Trophoblast cell (in vitro differentiated cells and primary cell): ENCODE data around the gene IQSEC1.
A peak's percentile ranks its signal among the peaks of the same experiment; 100 is the strongest.

Source experiments
- DNase-seq, 2 donors: peaks; one replicate each; pipeline ENCODE4 v3.0.0-alpha.2; 2016
- H2AFZ ChIP-seq: 2 replicates; pipeline ENCODE4 v1.6.1; 2013; ENCODE audit warnings: low read length, moderate library complexity, mild to moderate bottlenecking; ENCODE audit not compliant: insufficient read depth, poor library complexity
- H2AK5ac ChIP-seq: 2 replicates; pipeline ENCODE4 v1.6.1; 2013; ENCODE audit warnings: mild to moderate bottlenecking, low read length
- H2BK120ac ChIP-seq: 2 replicates; pipeline ENCODE4 v1.6.1; 2013; ENCODE audit warnings: low read length, mild to moderate bottlenecking, moderate library complexity; ENCODE audit not compliant: insufficient read depth, poor library complexity
- H2BK12ac ChIP-seq: 2 replicates; pipeline ENCODE4 v1.6.1; 2013; ENCODE audit warnings: mild to moderate bottlenecking, low read length, moderate library complexity
- H2BK5ac ChIP-seq: 2 replicates; pipeline ENCODE4 v1.6.1; 2013; ENCODE audit warnings: low read length, low read depth, moderate library complexity, mild to moderate bottlenecking; ENCODE audit not compliant: poor library complexity
- H3K14ac ChIP-seq: 2 replicates; pipeline ENCODE4 v1.6.1; 2013; ENCODE audit warnings: mild to moderate bottlenecking, low read length
- H3K18ac ChIP-seq: 2 replicates; pipeline ENCODE4 v1.6.1; 2013; ENCODE audit warnings: mild to moderate bottlenecking, low read length
- H3K23ac ChIP-seq: 2 replicates; pipeline ENCODE4 v1.6.1; 2013; ENCODE audit warnings: low read length
- H3K27ac ChIP-seq: 2 replicates; pipeline ENCODE4 v1.5.1; 2013; ENCODE audit warnings: low read depth, mild to moderate bottlenecking, inconsistent platforms, low read length, moderate library complexity
- H3K27me3 ChIP-seq: 2 replicates; pipeline ENCODE4 v1.6.1; 2013; ENCODE audit warnings: inconsistent platforms, mild to moderate bottlenecking, low read length, moderate library complexity; ENCODE audit not compliant: insufficient read depth
- H3K36me3 ChIP-seq, 2 experiments: 1 replicate in 1 of 2; 2 replicates in 1 of 2; pipeline ENCODE4 v1.6.1; 2013; ENCODE audit warnings: low read length in 2 of 2, mild to moderate bottlenecking in 2 of 2, moderate library complexity in 1 of 2; ENCODE audit not compliant: insufficient read depth in 2 of 2, control insufficient read depth in 1 of 2
- H3K4ac ChIP-seq: 2 replicates; pipeline ENCODE4 v1.6.1; 2013; ENCODE audit warnings: low read depth, mild to moderate bottlenecking, low read length, moderate library complexity
- H3K4me1 ChIP-seq, 2 experiments: 1 replicate in 1 of 2; 2 replicates in 1 of 2; pipeline ENCODE4 v1.6.1; 2013; ENCODE audit warnings: low read length in 2 of 2, mild to moderate bottlenecking in 2 of 2, moderate library complexity in 1 of 2; ENCODE audit not compliant: insufficient read depth in 2 of 2, control insufficient read depth in 1 of 2
- H3K4me2 ChIP-seq: 2 replicates; pipeline ENCODE4 v1.6.1; 2013; ENCODE audit warnings: inconsistent platforms, mild to moderate bottlenecking, low read length, moderate library complexity
- H3K4me3 ChIP-seq: 2 replicates; pipeline ENCODE4 v1.5.1; 2013; ENCODE audit warnings: mild to moderate bottlenecking, low read depth, low read length, inconsistent platforms
- H3K79me1 ChIP-seq: one replicate; pipeline ENCODE4 v1.6.1; 2013; ENCODE audit warnings: low read length
- H3K79me2 ChIP-seq: 2 replicates; pipeline ENCODE4 v1.6.1; 2013; ENCODE audit warnings: low read length, mild to moderate bottlenecking; ENCODE audit not compliant: control insufficient read depth, insufficient read depth, poor library complexity
- H3K9ac ChIP-seq: 2 replicates; pipeline ENCODE4 v1.6.1; 2013; ENCODE audit warnings: mild to moderate bottlenecking, low read length
- H3K9me3 ChIP-seq: 2 replicates; pipeline ENCODE4 v1.6.1; 2013; ENCODE audit warnings: low read depth, mild to moderate bottlenecking, control low read depth, inconsistent platforms, low read length; ENCODE audit not compliant: insufficient read depth
- H4K12ac ChIP-seq: 2 replicates; pipeline ENCODE4 v1.6.1; 2013; ENCODE audit warnings: low read depth, mild to moderate bottlenecking, low read length, moderate library complexity
- H4K8ac ChIP-seq: 2 replicates; pipeline ENCODE4 v1.6.1; 2013; ENCODE audit warnings: low read depth, mild to moderate bottlenecking, low read length, moderate library complexity
- H4K91ac ChIP-seq: one replicate; pipeline ENCODE4 v1.6.1; 2013; ENCODE audit warnings: low read depth, mild to moderate bottlenecking, low read length, moderate library complexity
- WGBS: extraction: QIAGEN DNeasy Blood & Tissue Kit; methylation state at CpG from one replicate; pipeline ENCODE4 v1.1.7; 2013; ENCODE audit warnings: missing lambda C conversion rate; ENCODE audit not compliant: insufficient read length, insufficient coverage; ENCODE audit errors: extremely low coverage; 5-methylcytosine and 5-hydroxymethylcytosine counted together

Gene IQSEC1

DNA sequence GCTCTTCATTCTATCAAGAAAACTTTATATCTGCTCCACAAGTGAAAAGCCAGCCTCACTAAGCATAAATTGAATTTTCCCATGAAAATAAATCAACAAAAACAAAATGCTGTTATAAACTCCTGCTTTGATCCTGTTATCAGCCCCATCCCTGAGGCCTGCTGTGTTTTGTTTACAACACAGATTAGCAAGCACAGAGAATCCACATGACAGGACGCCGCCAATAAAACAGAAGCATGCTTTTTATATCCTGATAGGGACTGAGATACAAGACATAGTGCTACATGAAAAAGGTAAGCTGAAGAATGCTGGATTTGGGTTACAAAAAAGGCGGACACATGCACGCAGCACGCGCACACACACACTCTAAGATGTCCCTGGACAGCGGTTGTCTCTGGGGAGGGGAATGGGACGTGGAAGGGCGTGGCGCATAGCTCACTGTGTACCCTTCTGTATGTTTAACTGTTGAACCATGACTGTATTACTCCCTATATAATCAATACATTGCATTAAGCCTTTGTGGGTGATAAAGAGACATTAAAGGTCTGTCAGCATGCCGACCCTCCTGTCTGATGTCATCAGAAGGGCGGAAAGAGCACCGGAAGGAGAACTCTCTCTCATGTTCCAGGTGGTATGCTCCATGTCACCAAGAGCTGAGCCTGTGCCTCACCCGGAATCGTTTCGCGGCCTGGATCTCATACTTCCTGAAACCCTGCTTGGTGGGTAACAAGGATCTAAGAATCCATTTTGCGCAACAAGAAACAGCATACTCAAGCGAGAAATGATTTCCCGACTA is 93.9 kb downstream of the IQSEC1 start:
- H3K9ac ChIP-seq: no peak overlapping the region
- no peak overlapping the region for H4K91ac ChIP-seq
- H3K4me1 ChIP-seq: peaks cover 0 to 3% of the 10 kb centered on the region in 2 experiments
- no peak overlapping the region for H3K4ac ChIP-seq
- H3K27me3 ChIP-seq: no peaks in the 10 kb centered on the region
- H3K36me3 ChIP-seq: peaks cover 0 to 5% of the 10 kb centered on the region in 2 experiments
- H2AK5ac ChIP-seq: no peak overlapping the region
- H2BK120ac ChIP-seq: no peak overlapping the region
- no peak overlapping the region for H2BK12ac ChIP-seq
- H3K14ac ChIP-seq: no peak overlapping the region
- no peak overlapping the region for H3K4me3 ChIP-seq
- H3K18ac ChIP-seq: no peak overlapping the region
- DNase-seq: peak in 1 of 2 donors; percentile 54
- H4K8ac ChIP-seq: no peak overlapping the region
- H4K12ac ChIP-seq: no peak overlapping the region
- no peak overlapping the region for H2BK5ac ChIP-seq
- no CpG with 5 or more reads among the region's 20 CpGs for WGBS
- H3K79me1 ChIP-seq: no peaks in the 10 kb centered on the region
- H3K27ac ChIP-seq: no peak overlapping the region
- no peaks in the 10 kb centered on the region for H3K79me2 ChIP-seq
- peaks cover 3% of the 10 kb centered on the region for H3K9me3 ChIP-seq
- no peak overlapping the region for H2AFZ ChIP-seq
- H3K23ac ChIP-seq: no peak overlapping the region
- no peak overlapping the region for H3K4me2 ChIP-seq

DNA sequence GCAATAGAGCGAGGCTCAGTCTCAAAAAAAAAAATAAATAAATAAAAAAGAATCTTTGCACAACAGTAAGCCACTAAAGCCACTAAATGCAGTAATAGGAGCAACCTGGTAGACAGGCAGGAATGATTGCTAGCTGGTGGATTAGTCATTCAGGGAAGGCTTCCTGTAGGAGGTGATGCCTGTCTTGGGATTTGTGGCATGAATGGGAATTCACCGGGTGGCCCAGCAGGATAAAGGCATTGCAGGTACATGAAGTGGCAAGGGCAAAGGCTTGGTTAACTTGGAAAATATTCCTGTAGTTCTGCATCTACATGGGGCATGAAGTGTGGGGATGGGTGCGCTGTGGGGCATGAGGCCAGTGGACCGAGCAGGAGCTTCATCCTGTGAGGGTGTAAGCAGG is 94.5 kb downstream of the IQSEC1 start:
- no peaks in the 10 kb centered on the region for H3K27me3 ChIP-seq
- peaks cover 0 to 3% of the 10 kb centered on the region in 2 experiments for H3K4me1 ChIP-seq
- peaks cover 0 to 8% of the 10 kb centered on the region in 2 experiments for H3K36me3 ChIP-seq
- no CpG with 5 or more reads among the region's 4 CpGs for WGBS
- H3K4ac ChIP-seq: no peak overlapping the region
- no peak overlapping the region for H3K4me3 ChIP-seq
- H3K4me2 ChIP-seq: no peak overlapping the region
- no peak overlapping the region for H3K27ac ChIP-seq
- H2BK5ac ChIP-seq: no peak overlapping the region
- no peak overlapping the region for H3K14ac ChIP-seq
- no peak overlapping the region for H4K91ac ChIP-seq
- no peak overlapping the region for H2AK5ac ChIP-seq
- no peaks in the 10 kb centered on the region for H3K79me2 ChIP-seq
- peak; percentile 86 to 89 for DNase-seq
- H2BK12ac ChIP-seq: no peak overlapping the region
- no peak overlapping the region for H3K9ac ChIP-seq
- no peaks in the 10 kb centered on the region for H3K79me1 ChIP-seq
- no peak overlapping the region for H3K18ac ChIP-seq
- no peak overlapping the region for H3K23ac ChIP-seq
- no peak overlapping the region for H2AFZ ChIP-seq
- no peak overlapping the region for H4K8ac ChIP-seq
- H2BK120ac ChIP-seq: no peak overlapping the region
- H3K9me3 ChIP-seq: peaks cover 3% of the 10 kb centered on the region
- no peak overlapping the region for H4K12ac ChIP-seq

DNA sequence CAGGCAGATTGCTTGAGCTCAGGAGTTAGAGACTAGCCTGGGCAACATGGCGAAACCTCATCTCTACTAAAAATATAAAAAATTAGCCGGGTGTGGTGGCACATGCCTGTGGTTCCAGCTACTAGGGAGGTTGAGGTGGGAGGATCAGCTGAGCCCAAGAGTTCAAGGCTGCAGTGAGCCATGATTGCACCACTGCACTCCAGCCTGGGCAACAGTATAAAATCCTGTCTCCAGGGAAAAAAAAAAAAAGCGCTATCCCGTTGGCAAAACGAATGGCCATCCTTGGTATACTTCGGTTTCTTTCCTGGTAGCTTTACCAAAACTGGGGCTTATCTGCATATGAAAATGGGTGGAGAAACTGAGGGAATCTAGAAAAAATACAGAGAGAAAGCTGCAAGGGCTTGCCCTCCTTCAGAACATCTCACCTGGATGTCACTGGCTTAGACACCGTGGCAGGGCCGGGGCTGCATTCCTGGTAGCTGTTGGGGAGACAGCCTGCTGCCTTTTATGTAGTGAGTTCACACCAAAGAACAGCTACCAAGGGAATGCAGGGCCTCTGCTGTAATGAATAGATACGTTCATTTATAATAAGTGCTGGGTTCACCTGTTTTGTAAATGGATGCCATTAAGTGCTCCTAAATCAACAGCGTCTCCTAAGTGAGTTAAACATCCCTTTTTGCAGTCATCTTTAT is 96.0 kb downstream of the IQSEC1 start:
- no peaks in the 10 kb centered on the region for H3K9me3 ChIP-seq
- no peak for DNase-seq
- no peaks in the 10 kb centered on the region for H3K79me2 ChIP-seq
- no peak overlapping the region for H4K8ac ChIP-seq
- no CpG with 5 or more reads among the region's 10 CpGs for WGBS
- H4K12ac ChIP-seq: no peak overlapping the region
- no peak overlapping the region for H3K23ac ChIP-seq
- H2AFZ ChIP-seq: no peak overlapping the region
- no peak overlapping the region for H3K18ac ChIP-seq
- no peaks in the 10 kb centered on the region for H3K79me1 ChIP-seq
- H3K4ac ChIP-seq: no peak overlapping the region
- H2AK5ac ChIP-seq: no peak overlapping the region
- no peak overlapping the region for H3K4me3 ChIP-seq
- H2BK120ac ChIP-seq: no peak overlapping the region
- H3K14ac ChIP-seq: no peak overlapping the region
- H3K9ac ChIP-seq: no peak overlapping the region
- peaks cover 0 to 8% of the 10 kb centered on the region in 2 experiments for H3K36me3 ChIP-seq
- H2BK12ac ChIP-seq: no peak overlapping the region
- H3K4me1 ChIP-seq: peaks cover 0 to 3% of the 10 kb centered on the region in 2 experiments
- H3K27me3 ChIP-seq: no peaks in the 10 kb centered on the region
- H4K91ac ChIP-seq: no peak overlapping the region
- H2BK5ac ChIP-seq: no peak overlapping the region
- H3K27ac ChIP-seq: no peak overlapping the region
- no peak overlapping the region for H3K4me2 ChIP-seq

DNA sequence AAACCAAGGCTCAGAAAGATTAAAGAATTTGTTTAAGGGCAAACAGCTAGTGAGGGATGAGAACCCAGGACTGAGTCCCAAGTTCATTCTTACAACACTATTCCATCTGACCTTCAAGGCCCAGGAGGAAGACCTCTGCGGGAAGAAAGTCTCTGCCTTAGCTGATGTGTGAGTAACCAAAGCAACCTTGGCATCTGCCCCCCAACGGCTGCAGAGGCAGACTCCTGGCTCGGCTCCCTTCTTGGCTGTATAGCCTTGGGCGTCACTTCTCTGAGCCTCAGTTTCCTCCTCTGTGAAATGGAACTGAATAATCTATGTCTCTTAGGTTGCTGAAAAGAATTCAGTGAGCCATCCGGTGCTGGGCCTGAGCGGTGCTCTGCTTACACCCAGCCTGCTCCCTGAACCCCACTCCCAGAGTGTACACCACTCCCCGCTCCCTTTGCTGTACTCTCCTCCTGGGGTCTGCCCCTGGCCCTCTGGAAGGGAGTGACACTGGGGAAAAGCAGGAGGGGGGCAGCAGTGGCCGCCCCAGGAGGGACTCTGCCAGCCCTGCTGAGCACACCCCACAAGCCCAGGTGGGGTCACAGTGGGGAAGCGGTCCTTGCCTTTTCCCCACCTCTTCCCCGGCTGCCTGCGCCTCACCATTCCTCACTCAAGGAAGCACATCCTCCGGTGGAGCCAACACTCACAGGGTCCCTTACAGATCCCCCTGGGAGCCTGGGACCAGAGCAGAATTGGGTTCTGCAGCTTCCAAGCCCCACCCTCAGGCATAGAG is 97.3 kb downstream of the IQSEC1 start:
- H3K4me3 ChIP-seq: no peak overlapping the region
- H2BK120ac ChIP-seq: no peak overlapping the region

More for the DNA sequence above, 97.3 kb downstream of the IQSEC1 start:
- Histone ChIP-seq H3K4ac (no peak overlapping the region), H3K27ac (no peak overlapping the region), H3K9ac (no peak overlapping the region), H4K91ac (no peak overlapping the region), H3K18ac (no peak overlapping the region), H2AFZ (no peak overlapping the region), H2BK5ac (no peak overlapping the region), H3K27me3 (no peaks in the 10 kb centered on the region), H3K14ac (no peak overlapping the region), H3K79me2 (no peaks in the 10 kb centered on the region), H4K8ac (no peak overlapping the region), H3K4me2 (no peak overlapping the region), H3K23ac (no peak overlapping the region), H2AK5ac (no peak overlapping the region), H4K12ac (no peak overlapping the region), H3K79me1 (no peaks in the 10 kb centered on the region), H3K4me1 (peaks cover 0 to 3% of the 10 kb centered on the region in 2 experiments), H3K36me3 (peaks cover 0 to 8% of the 10 kb centered on the region in 2 experiments), H3K9me3 (no peaks in the 10 kb centered on the region), H2BK12ac (no peak overlapping the region)
- no peak for DNase-seq
- no CpG with 5 or more reads among the region's 12 CpGs for WGBS
